Measurements from ENCODE around the gene AP5Z1. TPM values are rescaled to one million over a fixed set of nuclear protein-coding genes. Genes with fewer than 3 reads are reported as not detected.

AP5Z1 gene
- polyA plus RNA-seq, 1 of the 3 experiments (the other 2 are of a cell fraction): 29.5 TPM

DNA sequence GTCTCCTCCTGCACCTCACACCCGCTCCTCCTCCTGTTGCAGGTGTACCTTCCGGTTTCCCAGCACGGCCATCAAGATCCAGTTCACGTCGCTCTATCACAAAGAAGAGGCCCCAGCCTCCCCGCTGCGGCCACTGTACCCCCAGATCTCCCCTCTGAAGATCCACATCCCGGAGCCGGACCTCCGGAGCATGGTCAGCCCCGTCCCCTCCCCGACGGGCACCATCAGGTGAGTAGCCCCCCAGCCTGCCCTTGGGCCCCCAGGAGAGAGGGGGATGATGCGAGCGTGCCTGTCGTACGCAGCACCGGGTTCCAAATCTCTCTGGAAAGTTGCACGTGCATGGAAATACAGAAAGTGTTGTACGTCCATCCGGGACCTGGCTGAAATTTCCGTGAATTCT lies 34.6 kb upstream of the AP5Z1 start:
- Histone ChIP-seq H3K27me3 (ENCODE audit: insufficient read depth) (no peaks in the 10 kb centered on the region), H3F3A (replicated peaks; ENCODE audit: insufficient read depth) (peaks cover 4% of the 10 kb centered on the region), H2AFZ (ENCODE audit: low read depth) (no peak overlapping the region), H3K27ac (ENCODE audit: low read depth in 2 of 2, low read length in 1 of 2) (no peak overlapping the region), H3K9me3 (no peaks in the 10 kb centered on the region), H3K9ac (no peak overlapping the region), H3K9me2 (no peaks in the 10 kb centered on the region), H3K4me2 (no peak overlapping the region), H4K20me1 (ENCODE audit: insufficient read depth) (no peaks in the 10 kb centered on the region), H3K4me1 (ENCODE audit: control insufficient read depth in 1 of 2, insufficient read depth in 2 of 2, low read depth in 1 of 2, low read length in 1 of 2) (peaks cover 16 to 28% of the 10 kb centered on the region in 2 experiments; a peak in 3 of 4 replicates), H3K36me3 (replicated peaks in 1 of 2; ENCODE audit: control insufficient read depth in 1 of 2, insufficient read depth in 2 of 2, low read length in 1 of 2) (peaks cover 8 to 11% of the 10 kb centered on the region in 2 experiments), H3K79me2 (ENCODE audit: insufficient read depth) (peaks cover 31% of the 10 kb centered on the region), H3K4me3 (ENCODE audit: low read depth in 2 of 2, low read length in 1 of 2) (no peak overlapping the region)
- 97% methylated on average over 22 of the region's 22 CpGs for WGBS (ENCODE audit: low lambda C conversion rate)
- ChIA-PET POLR2A (interaction anchor here (0.6 kb wide), 1 partner anchor 407 kb away, joined by 3 read pairs; no protein-coding TSS in a partner anchor), CTCF (no interaction called here)
- no peak for TF ChIP-seq RXRA (IDR thresholded peaks at IDR 0.05; ENCODE audit: borderline replicate concordance, low read depth)
- no peak for TF ChIP-seq RCOR1 (IDR thresholded peaks at IDR 0.05; ENCODE audit: low read length)
- TF ChIP-seq FOSL2 (IDR thresholded peaks at IDR 0.05; ENCODE audit: borderline replicate concordance, low read depth): no peak
- no peak for TF ChIP-seq SMC3 (IDR thresholded peaks at IDR 0.05; ENCODE audit: low read depth, low read length)
- no peak for TF ChIP-seq NFIC (IDR thresholded peaks at IDR 0.05; ENCODE audit: borderline replicate concordance)
- no peak for TF ChIP-seq EP300 (IDR thresholded peaks at IDR 0.05; ENCODE audit: borderline replicate concordance in 1 of 2, low read depth in 1 of 2, low read length in 1 of 2)
- no peak for TF ChIP-seq MEF2A (IDR thresholded peaks at IDR 0.05; ENCODE audit: borderline replicate concordance, low read depth)
- TF ChIP-seq FOXM1 (IDR thresholded peaks at IDR 0.05; ENCODE audit: low read depth): no peak
- no peak for TF ChIP-seq SIN3A (IDR thresholded peaks at IDR 0.05; ENCODE audit: borderline replicate concordance, low read depth, low read length)
- TF ChIP-seq, protein P1, sequence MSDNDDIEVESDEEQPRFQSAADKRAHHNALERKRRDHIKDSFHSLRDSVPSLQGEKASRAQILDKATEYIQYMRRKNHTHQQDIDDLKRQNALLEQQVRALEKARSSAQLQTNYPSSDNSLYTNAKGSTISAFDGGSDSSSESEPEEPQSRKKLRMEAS (IDR thresholded peaks at IDR 0.05; ENCODE audit: low read depth): no peak
- TF ChIP-seq POLR2AphosphoS5 (IDR thresholded peaks at IDR 0.05; ENCODE audit: low read depth, low read length): no peak
- no peak for TF ChIP-seq TCF12 (IDR thresholded peaks at IDR 0.05)
- DNase-seq: no peak

DNA sequence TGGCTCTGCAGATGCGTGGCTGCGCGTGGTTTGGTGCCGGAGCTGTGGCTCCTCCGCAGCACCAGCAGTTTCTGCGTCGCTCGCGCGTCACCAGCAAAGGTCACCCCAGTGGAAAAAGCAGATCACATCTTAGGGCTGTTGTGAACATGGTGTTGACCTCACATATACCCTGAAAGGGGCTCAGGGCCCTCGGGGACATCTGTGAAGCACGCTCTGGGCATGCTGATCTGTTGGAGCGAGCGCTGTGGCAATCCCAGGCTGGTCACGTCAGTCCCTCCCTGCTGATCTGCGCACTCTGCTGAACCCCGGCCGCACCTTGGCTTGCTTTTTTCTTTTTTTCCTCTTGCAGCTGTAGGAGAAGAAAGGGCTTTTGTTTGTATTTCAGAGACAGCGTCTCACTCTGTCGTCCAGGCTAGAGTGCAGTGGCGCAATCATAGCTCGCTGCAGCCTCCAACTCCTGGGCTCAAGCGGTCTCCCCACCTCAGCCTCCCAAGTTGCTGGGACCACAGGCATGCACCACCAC lies 33.3 kb upstream of the AP5Z1 start:
- no peak overlapping the region for H2AFZ ChIP-seq (ENCODE audit: low read depth)
- no peak overlapping the region for H3K4me2 ChIP-seq
- no peak overlapping the region for H3K4me3 ChIP-seq (ENCODE audit: low read depth in 2 of 2, low read length in 1 of 2)
- ChIA-PET POLR2A (no interaction called here), CTCF (interaction anchor here (0.9 kb wide), 1 partner anchor 56 kb away, joined by 4 read pairs; no protein-coding TSS in a partner anchor)
- H3K9ac ChIP-seq: no peak overlapping the region
- no peak for DNase-seq
- peaks cover 29% of the 10 kb centered on the region for H3K79me2 ChIP-seq (ENCODE audit: insufficient read depth)
- no peaks in the 10 kb centered on the region for H4K20me1 ChIP-seq (ENCODE audit: insufficient read depth)
- no peaks in the 10 kb centered on the region for H3K9me3 ChIP-seq
- no peak for TF ChIP-seq NRF1 (IDR thresholded peaks at IDR 0.05; ENCODE audit: low read depth, low read length)
- TF ChIP-seq, protein P2, sequence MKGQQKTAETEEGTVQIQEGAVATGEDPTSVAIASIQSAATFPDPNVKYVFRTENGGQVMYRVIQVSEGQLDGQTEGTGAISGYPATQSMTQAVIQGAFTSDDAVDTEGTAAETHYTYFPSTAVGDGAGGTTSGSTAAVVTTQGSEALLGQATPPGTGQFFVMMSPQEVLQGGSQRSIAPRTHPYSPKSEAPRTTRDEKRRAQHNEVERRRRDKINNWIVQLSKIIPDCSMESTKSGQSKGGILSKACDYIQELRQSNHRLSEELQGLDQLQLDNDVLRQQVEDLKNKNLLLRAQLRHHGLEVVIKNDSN (IDR thresholded peaks at IDR 0.05; ENCODE audit: borderline replicate concordance, low read depth): no peak
- no peak for TF ChIP-seq GATA2 (CRISPR knock-in tag; IDR thresholded peaks at IDR 0.05)
- no peak for TF ChIP-seq RCOR1 (IDR thresholded peaks at IDR 0.05; ENCODE audit: low read length)
- no peak for TF ChIP-seq EZH2phosphoT487 (IDR thresholded peaks at IDR 0.05; ENCODE audit: borderline replicate concordance, low read depth)
- TF ChIP-seq TCF12 (IDR thresholded peaks at IDR 0.05): no peak
- TF ChIP-seq, protein P3, sequence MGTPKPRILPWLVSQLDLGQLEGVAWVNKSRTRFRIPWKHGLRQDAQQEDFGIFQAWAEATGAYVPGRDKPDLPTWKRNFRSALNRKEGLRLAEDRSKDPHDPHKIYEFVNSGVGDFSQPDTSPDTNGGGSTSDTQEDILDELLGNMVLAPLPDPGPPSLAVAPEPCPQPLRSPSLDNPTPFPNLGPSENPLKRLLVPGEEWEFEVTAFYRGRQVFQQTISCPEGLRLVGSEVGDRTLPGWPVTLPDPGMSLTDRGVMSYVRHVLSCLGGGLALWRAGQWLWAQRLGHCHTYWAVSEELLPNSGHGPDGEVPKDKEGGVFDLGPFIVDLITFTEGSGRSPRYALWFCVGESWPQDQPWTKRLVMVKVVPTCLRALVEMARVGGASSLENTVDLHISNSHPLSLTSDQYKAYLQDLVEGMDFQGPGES (IDR thresholded peaks at IDR 0.05; ENCODE audit: low read depth, low read length): no peak
- TF ChIP-seq TAF1 (IDR thresholded peaks at IDR 0.05; ENCODE audit: borderline replicate concordance, low read depth, low read length): no peak
- no peak for TF ChIP-seq SMC3 (IDR thresholded peaks at IDR 0.05; ENCODE audit: low read depth, low read length)
- TF ChIP-seq, protein P4, sequence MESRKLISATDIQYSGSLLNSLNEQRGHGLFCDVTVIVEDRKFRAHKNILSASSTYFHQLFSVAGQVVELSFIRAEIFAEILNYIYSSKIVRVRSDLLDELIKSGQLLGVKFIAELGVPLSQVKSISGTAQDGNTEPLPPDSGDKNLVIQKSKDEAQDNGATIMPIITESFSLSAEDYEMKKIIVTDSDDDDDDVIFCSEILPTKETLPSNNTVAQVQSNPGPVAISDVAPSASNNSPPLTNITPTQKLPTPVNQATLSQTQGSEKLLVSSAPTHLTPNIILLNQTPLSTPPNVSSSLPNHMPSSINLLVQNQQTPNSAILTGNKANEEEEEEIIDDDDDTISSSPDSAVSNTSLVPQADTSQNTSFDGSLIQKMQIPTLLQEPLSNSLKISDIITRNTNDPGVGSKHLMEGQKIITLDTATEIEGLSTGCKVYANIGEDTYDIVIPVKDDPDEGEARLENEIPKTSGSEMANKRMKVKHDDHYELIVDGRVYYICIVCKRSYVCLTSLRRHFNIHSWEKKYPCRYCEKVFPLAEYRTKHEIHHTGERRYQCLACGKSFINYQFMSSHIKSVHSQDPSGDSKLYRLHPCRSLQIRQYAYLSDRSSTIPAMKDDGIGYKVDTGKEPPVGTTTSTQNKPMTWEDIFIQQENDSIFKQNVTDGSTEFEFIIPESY (IDR thresholded peaks at IDR 0.05; ENCODE audit: borderline replicate concordance, low read depth): no peak
- TF ChIP-seq ELF1 (IDR thresholded peaks at IDR 0.05): no peak
- H3K4me1 ChIP-seq (ENCODE audit: control insufficient read depth in 1 of 2, insufficient read depth in 2 of 2, low read depth in 1 of 2, low read length in 1 of 2): peaks cover 16 to 37% of the 10 kb centered on the region in 2 experiments; a peak in 3 of 4 replicates
- no peaks in the 10 kb centered on the region for H3K9me2 ChIP-seq
- 97% methylated on average over 23 of the region's 23 CpGs for WGBS (ENCODE audit: low lambda C conversion rate)
- peaks cover 5% of the 10 kb centered on the region for H3F3A ChIP-seq (replicated peaks; ENCODE audit: insufficient read depth)
- no peak overlapping the region for H3K27ac ChIP-seq (ENCODE audit: low read depth in 2 of 2, low read length in 1 of 2)
- H3K27me3 ChIP-seq (ENCODE audit: insufficient read depth): no peaks in the 10 kb centered on the region
- peaks cover 15 to 17% of the 10 kb centered on the region in 2 experiments for H3K36me3 ChIP-seq (replicated peaks in 1 of 2; ENCODE audit: control insufficient read depth in 1 of 2, insufficient read depth in 2 of 2, low read length in 1 of 2)

Measured in SK-N-SH (cell line).